Osteoblast (primary cell): ENCODE data around the gene MAPK12. TPM values are rescaled to one million over a fixed set of nuclear protein-coding genes. Genes with fewer than 3 reads are reported as not detected.

Experiments
- DNase-seq: peaks from one replicate; pipeline ENCODE4 v3.0.0; 2011; ENCODE audit warnings: low spot score, mixed read lengths; ENCODE audit not compliant: insufficient read length; ENCODE audit errors: missing footprints
- H2AFZ ChIP-seq: 2 replicates; pipeline ENCODE4 v1.6.0; 2011; ENCODE audit warnings: mild to moderate bottlenecking, low read length
- H3K27ac ChIP-seq: 2 replicates; pipeline ENCODE4 v1.5.1; 2011; ENCODE audit warnings: mild to moderate bottlenecking, low read depth, low read length, moderate library complexity
- H3K27me3 ChIP-seq: 2 replicates; pipeline ENCODE4 v1.6.0; 2012; ENCODE audit warnings: mild to moderate bottlenecking, control low read depth, inconsistent platforms, low read length, moderate library complexity; ENCODE audit not compliant: insufficient read depth
- H3K36me3 ChIP-seq: 2 replicates; pipeline ENCODE4 v1.5.1; 2011; ENCODE audit warnings: mild to moderate bottlenecking, low read length, control low read depth, moderate library complexity; ENCODE audit not compliant: insufficient read depth
- H3K4me1 ChIP-seq: 2 replicates; pipeline ENCODE4 v1.5.1; 2011; ENCODE audit warnings: mild to moderate bottlenecking, low read length, control low read depth, moderate library complexity; ENCODE audit not compliant: insufficient read depth
- H3K4me2 ChIP-seq: 2 replicates; pipeline ENCODE4 v1.6.0; 2011; ENCODE audit warnings: mild to moderate bottlenecking, low read length; ENCODE audit not compliant: insufficient read depth
- H3K4me3 ChIP-seq: fragments of 200-600 bp; sonication (generic); 3 replicates; pipeline ENCODE4 v1.5.1; 2012; ENCODE audit warnings: mild to moderate bottlenecking, low read length, inconsistent platforms; ENCODE audit not compliant: insufficient read depth
- H3K79me2 ChIP-seq: 2 replicates; pipeline ENCODE4 v1.6.0; 2012; ENCODE audit warnings: mild to moderate bottlenecking, low read length, control low read depth, inconsistent platforms; ENCODE audit not compliant: insufficient read depth
- H3K9me3 ChIP-seq: 2 replicates; pipeline ENCODE4 v1.5.1; 2011; ENCODE audit warnings: low read depth, low read length, control low read depth
- H4K20me1 ChIP-seq: 2 replicates; pipeline ENCODE4 v1.6.0; 2012; ENCODE audit warnings: mild to moderate bottlenecking, low read length, control low read depth; ENCODE audit not compliant: insufficient read depth
- CTCF ChIP-seq: IDR thresholded peaks from 2 replicates; pipeline ENCODE4 v1.5.1; 2011; ENCODE audit warnings: mild to moderate bottlenecking, low read depth, low read length, moderate library complexity; ENCODE audit errors: extremely low read depth
- total RNA-seq: library from RNA; depleted of rRNA; stranded (reverse); fragments of >200 nt; gene quantifications from 2 replicates; pipeline ENCODE4 v1.2.3, GENCODE V29; 2012

The MAPK12 gene
- total RNA-seq, 1 donor: 34.0 TPM

- peaks cover 27% of the 10 kb centered on the region for H3K79me2 ChIP-seq
- peaks cover 11% of the 10 kb centered on the region for H3K4me1 ChIP-seq
- H3K9me3 ChIP-seq: no peaks in the 10 kb centered on the region
- peaks cover 11% of the 10 kb centered on the region for H4K20me1 ChIP-seq
- H3K4me2 ChIP-seq: peak overlapping the region; percentile 91
- no peaks in the 10 kb centered on the region for H3K27me3 ChIP-seq
- DNase-seq: peak; percentile 98
- TF ChIP-seq CTCF: peak; percentile 73
- no peak overlapping the region for H3K27ac ChIP-seq
- H3K36me3 ChIP-seq: peaks cover 7% of the 10 kb centered on the region
- no peak overlapping the region for H2AFZ ChIP-seq
- no peak overlapping the region for H3K4me3 ChIP-seq
Measured at GRCh38 chr22:50252082-50253045, 9.1 kb downstream of the MAPK12 start.

GRCh38 chr22:50251477-50252081, 9.9 kb downstream of the MAPK12 start:
- peaks cover 10% of the 10 kb centered on the region for H3K36me3 ChIP-seq
- TF ChIP-seq CTCF: no peak
- peaks cover 11% of the 10 kb centered on the region for H4K20me1 ChIP-seq
- H3K79me2 ChIP-seq: peaks cover 29% of the 10 kb centered on the region
- H3K9me3 ChIP-seq: no peaks in the 10 kb centered on the region
- peak overlapping the region; percentile 29 for H2AFZ ChIP-seq
- peak overlapping the region; percentile 87 for H3K4me3 ChIP-seq
- H3K4me2 ChIP-seq: peak overlapping the region; percentile 91
- peaks cover 11% of the 10 kb centered on the region for H3K4me1 ChIP-seq
- no peak for DNase-seq
- H3K27me3 ChIP-seq: no peaks in the 10 kb centered on the region
- no peak overlapping the region for H3K27ac ChIP-seq

- peaks cover 17% of the 10 kb centered on the region for H3K36me3 ChIP-seq
- TF ChIP-seq CTCF: no peak
- DNase-seq: peak; percentile 100
- no peaks in the 10 kb centered on the region for H3K9me3 ChIP-seq
- peaks cover 37% of the 10 kb centered on the region for H3K79me2 ChIP-seq
- peak within 1 kb of the TSS; percentile 91 for H3K4me2 ChIP-seq
- peaks cover 11% of the 10 kb centered on the region for H4K20me1 ChIP-seq
- peak within 1 kb of the TSS; percentile 72 for H2AFZ ChIP-seq
- peaks cover 12% of the 10 kb centered on the region for H3K4me1 ChIP-seq
- peak within 1 kb of the TSS; percentile 37 for H3K27ac ChIP-seq
- no peaks in the 10 kb centered on the region for H3K27me3 ChIP-seq
- H3K4me3 ChIP-seq: peak within 1 kb of the TSS; percentile 87
Measured at GRCh38 chr22:50250555-50251476, 10.7 kb downstream of the MAPK12 start, which contains the start of gene HDAC10. HDAC10 (minus strand) TSS chr22:50251265; CDS start chr22:50251032, 233 bp downstream.
